Upper lobe of left lung (tissue), 4 donors: ENCODE results near the gene SLC25A27.

Experiments
- CTCF ChIP-seq, 6 experiments: fragments of 450-650 bp in 4 of 6; fragments of 200-600 bp in 2 of 6; sonication (generic) in 2 of 6; IDR thresholded peaks; one replicate each; pipeline ENCODE4 v1.5.1; 2016 to 2019; ENCODE audit warnings: antibody characterized with exemption in 6 of 6
- EP300 ChIP-seq, 4 donors: sonication (generic); formaldehyde crosslinking; IDR thresholded peaks; one replicate each; pipeline ENCODE4 v1.5.1; 2017; ENCODE audit warnings: antibody characterized with exemption in 4 of 4, control low read depth in 2 of 4
- POLR2A ChIP-seq, 4 donors: fragments of 450-650 bp; IDR thresholded peaks; one replicate each; pipeline ENCODE4 v1.5.1; 2016 to 2017; ENCODE audit warnings: antibody characterized with exemption in 4 of 4, mild to moderate bottlenecking in 2 of 4
- POLR2AphosphoS5 ChIP-seq, 2 donors: sonication (generic); formaldehyde crosslinking; IDR thresholded peaks; one replicate each; pipeline ENCODE4 v1.5.1; 2017; ENCODE audit warnings: antibody characterized with exemption in 2 of 2

- TF ChIP-seq CTCF (IDR thresholded peaks at IDR 0.05), result no peak
- TF ChIP-seq EP300 (IDR thresholded peaks at IDR 0.05), result no peak
- no peak for TF ChIP-seq POLR2AphosphoS5 (IDR thresholded peaks at IDR 0.05)
- no peak for TF ChIP-seq POLR2A (IDR thresholded peaks at IDR 0.05)
Measured at GRCh38 chr6:46711491-46711890, 58.7 kb downstream of the SLC25A27 start.
